Psoas muscle (tissue), 8 donors: ENCODE results near the gene RHO. TPM values are rescaled to one million over a fixed set of nuclear protein-coding genes. Genes with fewer than 3 reads are reported as not detected.

Source experiments
- ATAC-seq, 4 donors: fragments of 200-7000 bp; cut with Tn5 transposase; one replicate each; pipeline ENCODE4 v1.9.1; 2020; ENCODE audit warnings: moderate library complexity in 3 of 4, mild to moderate bottlenecking in 2 of 4
- DNase-seq, 2 donors: peaks; one replicate each; pipeline ENCODE4 v3.0.0-alpha.2; 2020
- H3K27ac ChIP-seq: fragments of 200-600 bp; one replicate; pipeline ENCODE4 v1.8.0; 2022
- H3K27me3 ChIP-seq, 3 donors: fragments of 200-600 bp in 1 of 3; one replicate each; pipeline versions ENCODE4 v1.6.1 to v1.8.0; 2013 to 2022; ENCODE audit warnings: low read length in 2 of 3, mild to moderate bottlenecking in 2 of 3, moderate library complexity in 1 of 3; ENCODE audit not compliant: insufficient read depth in 3 of 3
- H3K36me3 ChIP-seq, 2 donors: fragments of 200-600 bp in 1 of 2; one replicate each; pipeline versions ENCODE4 v1.6.1 to v1.8.0; 2013 to 2022; ENCODE audit warnings: low read depth in 1 of 2, mild to moderate bottlenecking in 1 of 2, moderate library complexity in 1 of 2; ENCODE audit not compliant: insufficient read depth in 1 of 2
- H3K4me1 ChIP-seq: fragments of 200-600 bp; one replicate; pipeline ENCODE4 v1.8.0; 2022
- H3K4me3 ChIP-seq: fragments of 200-600 bp; one replicate; pipeline ENCODE4 v1.8.0; 2022; ENCODE audit warnings: mild to moderate bottlenecking
- H3K9me3 ChIP-seq: fragments of 200-600 bp; one replicate; pipeline ENCODE4 v1.8.0; 2022
- WGBS, 3 donors: extraction: QIAGEN DNeasy Blood & Tissue Kit; methylation state at CpG; one replicate each; pipeline versions ENCODE4 v1.1.6 to v1.1.7; 2013; 5-methylcytosine and 5-hydroxymethylcytosine counted together
- intact Hi-C, 2 donors: fragments of 100-400 bp; cut with DNase I; formaldehyde crosslinking; loops; one replicate each; pipeline versions ENCODE4 v1.11.0 to v1.14.2; 2022
- polyA plus RNA-seq, 3 donors: library from polyadenylated mRNA; stranded (reverse); fragments of 200-250 nt; gene quantifications; one replicate each; pipeline ENCODE4 v1.2.3, GENCODE V29; 2013
- total RNA-seq, 4 donors: library from RNA; stranded (reverse); fragmentation: NEBNext Ultra II Directional in 2 of 4; extraction: Animal tissue kit (Norgen Biotek cat#: 25700) in 2 of 4; gene quantifications; one replicate each; pipeline versions ENCODE4 v1.2.1 to v1.2.4, GENCODE V29; 2021 to 2023
- TF ChIP-seq, protein P1 (sequence below): fragments of 200-600 bp; IDR thresholded peaks from one replicate; pipeline ENCODE4 v1.8.0; 2022; ENCODE audit warnings: antibody characterized with exemption
- donor health status: healthy with polysubstance abuse.
- donor health status: DM: no; HTN: no; CAD: no; lungs with moderate emphysema.
- donor health status: Bipolar disorder and iron deficiency.
- donor health status: healthy.
- donor health status: DM: yes; HTN: yes; CAD: no.
- donor health status: DM: no; HTN: no; CAD: no.
- donor health status: DM: no; HTN: no; CAD: no.
- donor health status: DM: yes; HTN: yes; CAD: no.

RHO gene
- total and polyA plus RNA-seq, 7 donors: 0.01 TPM; not detected in 6

DNA sequence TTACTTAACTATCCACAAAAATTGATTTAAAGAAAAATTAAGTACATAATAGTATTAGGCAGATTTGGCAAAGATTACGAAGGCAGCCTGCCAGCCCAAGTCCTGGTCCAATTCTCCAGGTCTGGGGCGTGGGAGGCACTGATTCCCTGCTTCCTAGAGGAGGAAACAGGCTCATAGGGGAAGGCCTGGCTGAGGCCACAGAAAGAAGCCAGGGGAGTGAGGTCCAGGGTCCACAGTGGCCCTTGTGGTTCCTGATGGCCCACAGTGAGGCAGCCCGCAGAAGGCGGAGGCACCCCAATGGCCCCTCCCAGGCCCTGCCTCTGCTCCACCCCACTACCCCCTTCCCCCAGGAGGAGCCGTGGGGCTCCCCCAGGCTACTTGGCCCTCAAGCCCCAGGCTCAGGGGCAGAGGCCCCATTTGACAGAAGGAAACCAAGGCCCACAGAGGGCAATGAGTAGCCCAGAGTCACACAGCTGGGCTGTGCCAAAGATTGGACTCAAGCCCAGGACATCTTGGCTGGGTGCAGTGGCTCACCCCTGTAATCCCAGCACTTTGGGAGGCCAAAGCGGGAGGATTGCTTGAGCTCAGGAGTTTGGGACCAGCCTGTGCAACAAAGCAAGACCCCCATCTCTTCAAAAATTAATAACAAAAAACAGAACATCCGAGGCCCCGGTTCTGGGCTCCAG is 35.6 kb downstream of the RHO start:
- Histone ChIP-seq H3K4me1 (peaks cover 19% of the 10 kb centered on the region), H3K36me3 (peaks cover 0 to 38% of the 10 kb centered on the region in 2 donors), H3K9me3 (no peaks in the 10 kb centered on the region), H3K27me3 (no peaks in the 10 kb centered on the region), H3K27ac (no peak overlapping the region), H3K4me3 (no peak overlapping the region)
- TF ChIP-seq, protein P1, sequence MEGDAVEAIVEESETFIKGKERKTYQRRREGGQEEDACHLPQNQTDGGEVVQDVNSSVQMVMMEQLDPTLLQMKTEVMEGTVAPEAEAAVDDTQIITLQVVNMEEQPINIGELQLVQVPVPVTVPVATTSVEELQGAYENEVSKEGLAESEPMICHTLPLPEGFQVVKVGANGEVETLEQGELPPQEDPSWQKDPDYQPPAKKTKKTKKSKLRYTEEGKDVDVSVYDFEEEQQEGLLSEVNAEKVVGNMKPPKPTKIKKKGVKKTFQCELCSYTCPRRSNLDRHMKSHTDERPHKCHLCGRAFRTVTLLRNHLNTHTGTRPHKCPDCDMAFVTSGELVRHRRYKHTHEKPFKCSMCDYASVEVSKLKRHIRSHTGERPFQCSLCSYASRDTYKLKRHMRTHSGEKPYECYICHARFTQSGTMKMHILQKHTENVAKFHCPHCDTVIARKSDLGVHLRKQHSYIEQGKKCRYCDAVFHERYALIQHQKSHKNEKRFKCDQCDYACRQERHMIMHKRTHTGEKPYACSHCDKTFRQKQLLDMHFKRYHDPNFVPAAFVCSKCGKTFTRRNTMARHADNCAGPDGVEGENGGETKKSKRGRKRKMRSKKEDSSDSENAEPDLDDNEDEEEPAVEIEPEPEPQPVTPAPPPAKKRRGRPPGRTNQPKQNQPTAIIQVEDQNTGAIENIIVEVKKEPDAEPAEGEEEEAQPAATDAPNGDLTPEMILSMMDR: no peak
- DNase-seq: peak; percentile 17 to 54
- intact Hi-C loops: no loop called here
- ATAC-seq: no peak
- 61 to 80% (median 67%) methylated on average over 8 of the region's 8 CpGs for WGBS, 3 donors

DNA sequence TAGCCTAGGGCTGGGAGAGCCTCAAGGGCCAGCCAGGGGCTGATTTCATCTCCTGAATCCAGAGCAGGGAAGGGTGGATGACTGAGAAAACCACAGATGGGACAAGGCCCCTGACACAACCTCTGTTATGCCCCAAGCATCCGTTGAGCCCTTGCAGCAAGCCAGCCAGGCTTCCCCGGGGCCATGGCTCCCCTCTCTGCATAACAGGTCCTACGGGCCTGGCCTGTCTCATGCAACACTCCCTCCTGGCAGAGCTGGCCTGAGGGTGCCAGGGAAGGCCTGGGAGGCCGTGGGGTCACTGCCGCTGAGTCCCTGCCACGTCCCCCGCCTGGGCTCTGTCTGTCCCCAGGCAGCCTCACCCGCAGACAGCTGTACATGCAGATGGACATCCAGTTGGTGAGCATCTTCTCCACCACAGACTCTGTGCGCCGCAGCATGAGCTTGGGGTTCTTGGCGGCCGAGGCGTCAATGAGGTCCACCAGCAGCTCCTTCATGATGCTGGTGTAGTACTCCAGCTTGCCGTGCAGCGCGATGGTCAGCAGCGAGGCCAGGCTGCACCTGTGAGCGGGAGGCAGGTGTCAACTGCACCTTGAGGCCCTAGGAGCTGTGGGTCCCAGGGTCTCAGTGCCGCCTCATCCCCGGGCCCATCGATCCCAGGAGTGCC is 36.7 kb downstream of the RHO start:
- no peak for ATAC-seq
- no peaks in the 10 kb centered on the region for H3K9me3 ChIP-seq
- H3K27me3 ChIP-seq: no peaks in the 10 kb centered on the region
- intact Hi-C loops: no loop called here
- DNase-seq: peak in 1 of 2 donors; percentile 55
- H3K27ac ChIP-seq: no peak overlapping the region
- no peak overlapping the region for H3K4me3 ChIP-seq
- WGBS, 3 donors: 90 to 91% (median 90%) methylated on average over 18 to 21 of the region's 21 CpGs
- peaks cover 16% of the 10 kb centered on the region for H3K4me1 ChIP-seq
- TF ChIP-seq, protein P1: no peak
- peaks cover 0 to 34% of the 10 kb centered on the region in 2 donors for H3K36me3 ChIP-seq

- DNase-seq: no peak
- 95 to 96% (median 96%) methylated on average over 7 of the region's 7 CpGs for WGBS, 3 donors
- H3K27ac ChIP-seq: no peak overlapping the region
- ATAC-seq: no peak
- no peaks in the 10 kb centered on the region for H3K9me3 ChIP-seq
- H3K4me3 ChIP-seq: no peak overlapping the region
- peaks cover 0 to 42% of the 10 kb centered on the region in 2 donors for H3K36me3 ChIP-seq
- intact Hi-C loops: no loop called here
- H3K27me3 ChIP-seq: no peaks in the 10 kb centered on the region
- H3K4me1 ChIP-seq: peaks cover 16% of the 10 kb centered on the region
- TF ChIP-seq, protein P1: no peak
Measured at GRCh38 chr3:129565902-129566301, 37.5 kb downstream of the RHO start.

DNA sequence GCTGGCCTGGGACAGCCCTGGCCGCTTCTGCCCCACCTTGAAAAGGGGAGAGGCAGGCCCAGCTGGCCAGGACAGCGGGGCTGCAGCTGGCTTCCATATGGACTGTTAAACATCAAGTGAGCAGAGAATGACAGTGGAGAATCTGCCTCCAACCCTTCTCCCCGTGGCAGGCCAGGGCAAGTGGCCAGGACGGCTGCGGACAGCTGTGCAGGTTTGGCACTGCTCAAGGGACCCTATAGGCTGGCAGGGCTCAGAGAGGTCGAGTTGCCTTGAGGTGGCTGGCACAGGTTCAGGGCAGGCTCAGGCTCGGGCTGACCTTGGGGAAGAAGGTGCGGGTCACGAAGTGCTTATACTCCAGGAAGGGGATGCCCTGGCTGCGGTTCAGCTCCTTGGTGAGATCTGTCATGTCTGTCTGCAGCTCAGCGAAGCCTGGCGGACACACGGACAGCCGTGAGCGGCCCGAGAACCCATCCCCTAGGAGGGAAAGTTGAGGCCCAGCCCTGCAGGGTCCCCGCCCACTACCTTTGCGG is 38.8 kb downstream of the RHO start:
- no peaks in the 10 kb centered on the region for H3K9me3 ChIP-seq
- H3K36me3 ChIP-seq: peaks cover 0 to 49% of the 10 kb centered on the region in 2 donors
- ATAC-seq: peak; percentile 49 to 74 (median 54)
- WGBS, 3 donors: 38 to 49% (median 39%) methylated on average over 18 of the region's 18 CpGs
- TF ChIP-seq, protein P1: no peak
- no peak for DNase-seq
- no peaks in the 10 kb centered on the region for H3K27me3 ChIP-seq
- no peak overlapping the region for H3K27ac ChIP-seq
- H3K4me1 ChIP-seq: peaks cover 16% of the 10 kb centered on the region
- intact Hi-C loops: no loop called here
- no peak overlapping the region for H3K4me3 ChIP-seq
